ENCODE measurements around the gene GTF2A1. TPM values are rescaled to one million over a fixed set of nuclear protein-coding genes. Genes with fewer than 3 reads are reported as not detected.
A peak's percentile ranks its signal among the peaks of the same experiment; 100 is the strongest.

The GTF2A1 gene
- total RNA-seq, 1 experiment from 2014 or later = 31.3 TPM

DNA sequence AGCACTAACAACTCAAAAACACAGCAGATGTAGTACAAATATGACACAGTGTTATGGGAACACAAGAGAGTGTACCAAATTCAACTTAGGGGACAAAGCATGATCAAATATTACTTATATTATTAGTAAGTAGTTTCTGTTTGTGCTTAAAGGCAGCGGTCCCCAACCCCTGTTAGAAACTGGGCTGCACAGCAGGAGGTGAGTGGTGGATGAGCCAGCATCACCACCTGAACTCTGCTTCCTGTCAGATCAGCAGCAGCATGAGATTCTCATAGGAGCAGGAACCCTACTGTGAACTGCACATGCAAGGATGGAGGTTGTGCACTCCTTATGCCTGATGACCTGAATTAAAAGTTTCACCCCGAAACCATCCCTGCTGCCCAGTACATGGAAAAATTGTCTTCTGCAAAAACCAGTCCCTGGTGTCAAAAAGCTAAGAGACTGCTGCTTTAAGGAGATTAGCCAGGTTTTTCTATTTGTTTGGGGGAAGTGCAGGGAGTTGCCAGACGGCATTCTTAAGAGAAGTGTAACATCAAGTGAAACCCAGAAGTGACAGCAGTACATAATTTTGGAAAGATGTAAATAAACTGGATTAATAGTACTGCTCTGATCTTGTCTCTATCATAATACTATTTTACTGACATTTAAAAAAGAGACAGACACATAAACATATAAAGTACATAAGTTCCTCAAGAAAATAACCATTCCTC lies 26.7 kb downstream of the GTF2A1 start:
- peak; percentile 36 for DNase-seq (ENCODE audit: low spot score)
- in situ Hi-C loops (cut with HindIII; ENCODE audit: low sequenced_read_pairs) = no loop called here

DNA sequence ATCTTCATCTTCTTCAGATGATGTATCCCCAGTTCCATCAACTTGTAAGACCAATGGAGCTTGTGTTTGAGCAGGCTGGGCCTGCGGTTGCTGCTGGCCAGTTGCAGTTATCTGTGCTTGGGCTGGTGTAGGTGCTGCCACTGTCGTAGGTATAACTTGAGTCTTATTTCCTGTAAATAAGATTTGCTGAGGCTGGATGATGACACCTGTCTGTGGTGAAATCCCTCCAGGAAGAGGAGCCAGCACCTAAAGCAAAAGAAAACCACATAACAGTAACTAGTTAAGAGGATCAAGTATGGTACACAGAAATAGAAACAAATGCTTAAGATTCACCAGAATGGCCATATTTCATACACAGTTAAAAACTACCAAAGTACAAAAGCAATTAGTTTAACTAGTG lies 28.2 kb downstream of the GTF2A1 start:
- in situ Hi-C loops (cut with HindIII; ENCODE audit: low sequenced_read_pairs) = no loop called here
- DNase-seq (ENCODE audit: low spot score) = no peak

DNA sequence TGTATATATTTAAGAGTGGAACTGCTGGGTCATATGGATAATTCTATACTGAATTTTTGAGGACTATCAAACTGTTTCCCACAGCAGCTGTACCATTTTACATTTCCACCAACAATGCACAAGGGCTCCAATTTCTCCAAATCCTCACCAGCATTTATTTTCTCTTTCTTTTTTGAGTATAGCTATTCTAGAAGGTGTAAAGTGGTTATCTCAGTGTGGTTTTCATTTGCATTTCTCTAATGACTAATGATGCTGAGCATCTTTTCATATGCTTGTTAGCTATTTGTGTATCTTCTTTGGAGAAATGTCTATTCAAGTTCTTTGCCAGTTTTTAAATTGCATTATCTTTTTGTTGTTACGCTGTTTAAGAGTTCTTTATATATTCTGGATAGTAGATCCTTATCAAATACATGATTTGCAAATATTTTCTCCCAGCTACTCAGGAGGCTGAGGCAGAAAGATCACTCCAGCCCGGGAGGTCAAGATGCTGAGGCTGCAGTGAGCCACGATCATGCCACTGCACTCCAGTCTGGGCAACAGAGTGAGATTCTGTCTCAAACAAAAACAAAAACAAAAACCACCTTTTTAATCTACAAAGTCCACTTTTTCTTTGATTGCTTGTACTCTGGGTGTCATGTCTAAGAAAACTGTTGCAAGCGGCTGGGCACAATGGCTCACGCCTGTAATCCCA lies 32.8 kb downstream of the GTF2A1 start:
- no peak for DNase-seq (ENCODE audit: low spot score)
- in situ Hi-C loops (cut with HindIII; ENCODE audit: low sequenced_read_pairs) = no loop called here

DNA sequence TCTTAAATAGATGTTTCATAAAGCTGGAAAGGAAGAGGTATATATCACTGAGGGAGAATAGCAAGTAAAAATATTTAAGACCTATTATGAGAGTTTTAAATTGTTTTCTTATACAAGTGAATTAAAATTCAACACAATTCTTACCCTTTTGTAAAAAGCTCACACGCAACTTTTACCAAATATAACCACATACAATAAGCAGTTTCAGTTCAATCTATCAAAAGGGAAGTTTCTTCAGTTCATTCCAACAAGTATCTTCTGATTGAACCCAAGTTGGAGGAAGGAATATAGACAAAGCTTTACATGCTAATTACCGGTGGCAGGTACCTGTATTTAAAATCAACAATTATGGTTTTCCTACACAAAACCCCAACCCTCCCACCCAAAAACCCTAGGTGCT lies 41.1 kb downstream of the GTF2A1 start:
- in situ Hi-C loops (cut with HindIII; ENCODE audit: low sequenced_read_pairs) = no loop called here
- no peak for DNase-seq (ENCODE audit: low spot score)

DNA sequence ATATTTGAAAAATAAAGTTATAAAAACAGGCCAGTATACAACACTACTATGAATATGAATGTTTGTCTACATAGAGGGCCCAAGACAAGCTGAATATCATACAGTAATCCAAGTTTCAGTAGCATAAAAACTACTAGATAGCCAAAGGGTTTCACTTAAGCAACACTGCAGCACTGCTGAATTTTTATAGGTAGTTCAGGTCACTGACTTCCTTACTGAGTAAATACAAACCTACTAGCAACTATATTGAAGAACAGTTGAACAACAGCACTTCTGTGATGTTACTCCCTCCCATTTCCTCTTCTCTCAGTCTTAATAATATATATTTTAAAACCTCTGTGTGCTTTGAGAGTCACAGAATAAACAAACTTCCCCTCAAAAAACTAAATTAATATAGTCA lies 42.7 kb downstream of the GTF2A1 start:
- in situ Hi-C loops (cut with HindIII; ENCODE audit: low sequenced_read_pairs) = no loop called here
- no peak for DNase-seq (ENCODE audit: low spot score)

DNA sequence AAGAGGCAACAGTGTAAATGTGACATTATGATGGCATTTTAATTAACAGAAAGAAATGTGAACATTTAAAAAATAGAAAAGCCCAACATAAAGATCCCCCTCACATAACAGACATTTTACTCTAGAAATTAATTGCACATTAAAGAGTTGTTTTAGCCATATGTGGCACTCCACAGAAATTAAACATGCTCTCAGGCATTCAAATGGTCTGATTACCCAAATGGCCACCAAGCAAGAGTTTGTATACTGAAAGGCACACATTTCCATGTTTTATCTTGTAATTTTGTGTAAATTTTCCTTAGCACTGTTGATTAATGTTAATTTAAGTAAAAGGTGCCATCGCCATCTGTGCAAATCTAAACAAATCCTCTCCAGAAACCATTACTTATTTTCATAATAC lies 43.5 kb downstream of the GTF2A1 start:
- DNase-seq (ENCODE audit: low spot score) = no peak
- in situ Hi-C loops (cut with HindIII; ENCODE audit: low sequenced_read_pairs) = no loop called here

DNA sequence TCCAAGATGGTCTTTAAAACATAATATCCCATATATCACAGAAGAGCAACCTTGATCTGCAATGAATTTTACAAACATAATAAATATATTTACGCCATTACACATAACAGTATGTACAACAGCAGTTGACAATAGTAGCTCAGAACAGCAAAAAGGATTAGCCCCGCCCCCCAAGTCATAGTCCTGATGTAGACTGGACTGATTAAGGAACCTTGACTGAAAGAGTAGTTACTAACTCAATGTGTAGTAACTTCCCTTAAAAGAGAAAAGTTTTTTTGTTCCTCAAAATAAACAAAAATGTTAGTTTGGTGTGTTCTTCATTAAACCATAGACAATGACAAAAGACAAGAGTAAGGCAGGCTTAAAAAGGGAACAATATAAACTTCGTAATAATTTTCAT lies 44.5 kb downstream of the GTF2A1 start:
- in situ Hi-C loops (cut with HindIII; ENCODE audit: low sequenced_read_pairs) = no loop called here
- no peak for DNase-seq (ENCODE audit: low spot score)

DNA sequence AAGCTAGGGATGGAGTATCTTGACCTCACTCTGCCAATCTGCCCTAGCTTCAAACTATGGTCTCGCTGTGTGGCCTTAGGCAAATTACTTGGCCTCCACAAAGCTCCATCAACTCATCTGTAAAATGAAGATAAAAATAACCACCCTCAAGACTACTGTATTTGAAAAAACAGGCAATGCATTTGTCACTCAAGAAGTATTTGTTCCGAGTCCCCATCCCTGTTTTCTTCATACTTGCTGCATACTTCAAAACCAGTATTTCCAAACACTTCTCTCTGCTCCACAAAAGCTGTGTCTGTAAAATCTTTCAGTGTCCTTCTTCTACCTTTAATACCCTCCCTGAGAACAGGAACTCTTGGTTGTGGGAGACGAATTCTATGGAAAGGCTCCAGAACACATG lies 47.9 kb downstream of the GTF2A1 start:
- in situ Hi-C loops (cut with HindIII; ENCODE audit: low sequenced_read_pairs) = no loop called here
- no peak for DNase-seq (ENCODE audit: low spot score)

DNA sequence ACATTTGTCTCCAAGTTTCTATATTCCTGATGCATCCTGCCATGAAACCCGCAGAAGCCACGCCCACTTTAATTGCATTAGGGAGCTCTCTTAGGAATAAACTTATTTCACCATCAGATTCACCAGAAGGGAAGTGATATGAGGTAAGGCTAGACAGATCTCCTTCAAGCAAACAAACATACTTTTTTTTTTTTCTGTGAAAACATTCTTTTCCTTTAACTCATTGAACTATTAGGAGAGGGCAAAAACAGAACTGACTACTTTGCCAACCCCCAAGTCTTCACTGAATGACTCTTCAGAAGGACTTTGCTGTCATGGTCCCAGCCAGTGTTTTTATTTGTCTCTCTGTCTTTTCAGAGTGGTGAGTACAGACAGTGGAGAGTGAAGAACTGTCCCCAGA lies 48.4 kb downstream of the GTF2A1 start:
- DNase-seq (ENCODE audit: low spot score) = no peak
- in situ Hi-C loops (cut with HindIII; ENCODE audit: low sequenced_read_pairs) = no loop called here

DNA sequence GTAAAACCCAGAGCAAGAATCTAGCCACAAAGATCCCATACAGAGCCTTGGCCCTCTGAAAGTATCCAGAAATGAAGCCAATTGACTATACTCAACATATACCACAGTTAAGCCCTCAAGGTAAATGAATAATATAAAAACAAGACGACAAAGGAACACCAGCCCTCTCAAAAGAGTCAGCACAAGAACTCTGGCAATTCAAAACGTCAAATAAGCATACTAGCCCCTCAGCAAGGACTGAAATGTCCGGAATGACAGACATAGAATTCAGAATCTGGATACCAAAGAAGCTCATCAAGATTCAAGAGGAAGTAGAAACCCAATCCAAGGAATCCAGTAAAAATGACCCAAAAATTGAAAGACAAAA lies 49.9 kb downstream of the GTF2A1 start:
- no peak for DNase-seq (ENCODE audit: low spot score)
- in situ Hi-C loops (cut with HindIII; ENCODE audit: low sequenced_read_pairs) = no loop called here

DNA sequence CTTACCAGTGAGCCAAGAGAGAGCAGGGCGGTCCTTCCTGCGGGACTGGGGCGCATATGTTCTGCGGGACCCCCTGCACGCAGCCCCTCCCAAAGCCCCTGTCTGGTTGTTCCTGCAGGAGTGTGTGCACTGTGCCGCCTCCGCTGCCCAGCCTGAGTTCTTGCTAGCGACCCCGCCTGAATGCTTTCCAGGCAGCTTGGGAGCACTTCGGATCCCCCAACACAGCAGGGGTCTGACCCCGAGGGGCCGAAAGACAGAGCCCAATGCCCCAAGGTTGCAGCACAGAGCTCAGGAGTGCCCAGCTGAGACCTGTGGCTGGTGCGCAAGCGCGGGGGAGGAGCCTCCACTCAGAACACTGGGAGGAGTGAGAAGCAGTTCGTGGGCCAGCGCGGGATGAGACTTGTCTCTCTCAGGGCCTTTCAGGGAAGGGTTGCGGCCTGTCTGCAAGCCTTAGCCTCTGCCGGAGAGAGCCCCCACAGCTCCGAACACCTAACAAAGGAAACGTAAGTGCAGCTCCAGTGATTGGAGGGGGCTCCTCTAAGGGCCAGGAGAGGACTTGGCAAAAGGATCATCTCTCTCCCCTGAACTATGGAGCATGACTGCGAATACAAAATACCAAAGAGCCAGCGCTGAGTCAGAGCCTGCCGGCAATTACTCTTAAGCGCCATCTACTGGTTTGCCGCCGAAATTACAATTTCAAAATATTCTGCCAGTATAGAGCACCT lies 50.5 kb downstream of the GTF2A1 start:
- in situ Hi-C loops (cut with HindIII; ENCODE audit: low sequenced_read_pairs) = no loop called here
- DNase-seq (ENCODE audit: low spot score) = peak; percentile 95

DNA sequence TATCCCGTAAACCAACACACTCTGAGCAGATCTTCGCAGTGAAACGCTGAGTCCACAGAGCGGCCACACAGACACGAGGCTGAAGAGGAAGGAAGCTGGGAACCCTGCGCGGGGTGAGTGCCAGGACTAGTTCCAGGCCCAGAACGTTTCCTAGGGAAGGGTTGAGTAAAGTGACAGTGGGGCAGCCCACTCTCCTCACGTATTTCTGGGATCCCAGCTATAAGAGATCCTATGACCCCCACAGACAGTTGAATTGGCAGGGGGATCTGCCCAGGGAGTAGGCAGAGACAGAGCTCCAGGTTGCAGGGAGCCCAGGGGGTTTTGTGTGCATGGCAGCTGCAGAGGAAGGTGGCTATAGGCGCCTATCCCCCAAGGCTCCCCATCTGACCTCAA lies 51.1 kb downstream of the GTF2A1 start:
- peak; percentile 79 for DNase-seq (ENCODE audit: low spot score)
- in situ Hi-C loops (cut with HindIII; ENCODE audit: low sequenced_read_pairs) = no loop called here

DNA sequence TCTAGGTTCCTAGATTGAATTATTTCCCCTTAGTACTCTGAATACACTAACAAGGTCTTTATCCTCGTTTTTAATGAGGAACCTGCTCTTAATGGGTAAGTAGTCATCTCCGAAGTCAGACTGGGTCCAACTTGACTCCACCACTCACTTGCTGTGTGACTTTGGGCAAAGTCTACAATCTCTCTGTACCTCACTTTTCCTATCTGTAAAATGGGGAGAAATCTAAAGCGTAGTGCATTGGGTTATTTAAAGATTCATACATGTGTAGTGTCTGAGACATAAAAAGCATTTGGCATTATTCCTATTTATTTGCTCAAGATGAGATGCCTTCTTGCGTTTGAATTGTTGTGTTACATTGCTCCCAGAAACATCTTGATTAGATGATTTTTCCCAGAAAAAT lies 51.5 kb downstream of the GTF2A1 start:
- in situ Hi-C loops (cut with HindIII; ENCODE audit: low sequenced_read_pairs) = no loop called here

DNA sequence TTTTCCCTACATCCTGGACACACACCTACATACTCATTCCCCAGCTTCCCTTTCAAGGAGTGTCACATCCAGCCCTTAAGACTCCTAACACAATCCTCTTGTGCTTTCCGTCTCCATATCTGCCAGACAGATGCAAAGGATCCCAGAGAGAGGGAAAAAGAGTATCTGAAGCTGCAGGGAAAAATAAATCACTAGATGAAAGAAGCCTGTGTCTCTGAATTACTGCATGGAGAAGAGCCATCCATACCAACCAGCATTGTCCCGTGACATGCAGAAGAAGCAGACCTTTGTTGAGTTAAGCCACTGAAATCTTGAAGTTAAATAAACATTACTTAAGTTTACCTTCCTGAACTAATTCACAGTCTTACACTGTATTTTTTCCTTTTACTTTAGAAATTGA lies 54.6 kb downstream of the GTF2A1 start:
- no peak for DNase-seq (ENCODE audit: low spot score)
- in situ Hi-C loops (cut with HindIII; ENCODE audit: low sequenced_read_pairs) = no loop called here

More for the DNA sequence above, 51.5 kb downstream of the GTF2A1 start:
- no peak for DNase-seq (ENCODE audit: low spot score)

DNA sequence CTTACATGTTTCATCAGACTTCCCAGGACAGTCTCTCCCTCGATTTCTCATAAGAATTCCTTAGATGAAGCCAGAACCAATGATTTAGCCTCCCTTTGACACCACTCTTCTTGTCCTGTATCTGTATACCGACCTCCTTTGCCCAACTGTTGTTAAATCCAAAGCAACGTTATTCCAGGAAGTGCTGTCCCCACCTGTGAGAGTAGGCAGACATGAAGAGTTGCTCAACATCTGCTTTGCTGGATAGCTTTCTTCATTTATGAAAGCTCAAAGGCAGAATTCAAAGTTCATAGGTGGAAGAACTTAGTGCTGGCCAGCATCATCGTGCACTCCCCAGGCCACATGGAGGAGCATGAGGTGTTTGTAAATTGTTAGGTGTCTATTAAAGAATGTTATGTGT lies 55.6 kb downstream of the GTF2A1 start:
- no peak for DNase-seq (ENCODE audit: low spot score)
- in situ Hi-C loops (cut with HindIII; ENCODE audit: low sequenced_read_pairs) = no loop called here

DNA sequence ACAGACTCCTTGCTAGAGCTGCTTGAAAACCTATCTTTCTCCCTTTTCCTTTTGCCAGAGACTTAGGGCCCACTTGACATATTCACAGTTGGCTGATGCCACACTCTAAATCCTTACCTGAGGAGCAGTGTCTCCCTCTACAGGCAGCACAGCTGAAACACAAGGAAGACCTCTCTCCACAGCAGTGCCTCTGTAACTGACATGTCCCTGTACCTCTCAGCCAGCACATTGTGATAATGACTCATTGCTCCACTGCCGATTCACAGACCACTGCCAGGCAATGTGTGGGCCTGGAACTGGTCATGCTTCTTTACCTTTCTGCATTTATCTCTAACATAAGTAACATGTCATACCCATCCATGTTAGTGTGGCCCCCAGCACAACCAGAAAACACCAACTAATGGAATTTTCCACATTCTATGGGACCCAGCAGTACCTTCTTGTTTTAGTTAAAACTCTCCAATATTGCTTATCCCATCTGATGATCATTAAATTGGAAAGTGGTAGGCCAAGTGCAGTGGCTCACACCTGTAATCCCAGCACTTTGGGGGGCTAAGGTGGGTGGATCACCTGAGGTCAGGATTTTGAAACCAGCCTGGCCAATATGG lies 56.5 kb downstream of the GTF2A1 start:
- DNase-seq (ENCODE audit: low spot score) = peak; percentile 25
- in situ Hi-C loops (cut with HindIII; ENCODE audit: low sequenced_read_pairs) = no loop called here

DNA sequence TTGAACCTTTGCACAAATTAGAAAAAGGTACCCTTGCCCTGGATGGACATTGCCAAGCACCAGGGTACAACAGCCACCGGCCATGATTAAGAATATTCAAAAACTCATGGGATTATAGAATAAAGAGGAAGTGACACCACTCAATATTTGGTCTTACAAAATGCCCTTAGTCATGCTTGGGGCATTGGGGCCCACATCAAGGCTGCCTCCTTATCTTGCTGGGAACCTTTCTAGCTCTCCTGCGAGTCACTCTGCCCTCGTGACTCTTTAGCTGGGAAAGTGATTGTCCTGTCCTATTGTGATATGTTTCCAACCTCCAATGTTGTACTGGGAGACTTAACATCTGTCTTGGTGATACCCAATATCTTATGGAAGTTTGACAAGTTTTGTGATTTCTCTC lies 57.8 kb downstream of the GTF2A1 start:
- in situ Hi-C loops (cut with HindIII; ENCODE audit: low sequenced_read_pairs) = no loop called here
- no peak for DNase-seq (ENCODE audit: low spot score)

DNA sequence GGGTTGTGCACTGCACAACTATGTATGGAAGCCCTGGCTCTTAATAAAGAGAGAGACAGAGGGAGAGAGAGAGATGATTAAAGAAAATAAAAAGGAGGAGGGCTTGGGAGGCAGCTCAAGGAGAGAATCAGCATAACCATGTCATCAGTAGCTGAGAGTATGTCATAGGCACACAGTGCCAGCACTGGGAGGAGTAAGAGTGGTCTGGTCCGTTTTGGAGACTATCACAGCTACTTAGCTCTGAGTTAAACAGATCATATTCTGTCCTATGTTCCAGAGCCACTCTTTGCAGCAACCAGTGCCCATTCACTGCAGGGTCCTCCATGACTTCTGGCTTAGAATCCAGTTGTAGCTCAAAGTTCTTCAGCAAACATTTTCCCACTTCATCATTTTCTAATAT lies 59.0 kb downstream of the GTF2A1 start:
- no peak for DNase-seq (ENCODE audit: low spot score)
- in situ Hi-C loops (cut with HindIII; ENCODE audit: low sequenced_read_pairs) = no loop called here

DNA sequence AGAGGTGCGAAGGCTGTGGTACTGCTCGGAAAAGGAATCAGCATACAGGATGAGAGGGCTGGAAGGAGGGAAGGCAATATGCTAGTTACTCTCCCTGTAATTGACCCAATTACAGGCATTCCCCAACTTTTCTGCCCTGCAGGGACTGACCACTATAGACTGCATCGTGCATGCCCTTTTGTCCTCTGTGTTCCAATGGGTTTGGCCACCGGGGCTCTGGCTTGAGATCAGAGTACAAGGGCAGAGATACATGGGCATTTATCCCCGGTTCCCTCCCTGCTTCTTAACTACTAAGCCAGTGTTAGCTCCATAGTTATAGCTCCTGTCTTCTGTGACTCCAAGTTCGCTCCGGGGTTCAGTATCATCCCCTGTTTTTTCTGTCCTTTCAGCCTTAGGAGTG lies 59.7 kb downstream of the GTF2A1 start:
- no peak for DNase-seq (ENCODE audit: low spot score)
- in situ Hi-C loops (cut with HindIII; ENCODE audit: low sequenced_read_pairs) = no loop called here

DNA sequence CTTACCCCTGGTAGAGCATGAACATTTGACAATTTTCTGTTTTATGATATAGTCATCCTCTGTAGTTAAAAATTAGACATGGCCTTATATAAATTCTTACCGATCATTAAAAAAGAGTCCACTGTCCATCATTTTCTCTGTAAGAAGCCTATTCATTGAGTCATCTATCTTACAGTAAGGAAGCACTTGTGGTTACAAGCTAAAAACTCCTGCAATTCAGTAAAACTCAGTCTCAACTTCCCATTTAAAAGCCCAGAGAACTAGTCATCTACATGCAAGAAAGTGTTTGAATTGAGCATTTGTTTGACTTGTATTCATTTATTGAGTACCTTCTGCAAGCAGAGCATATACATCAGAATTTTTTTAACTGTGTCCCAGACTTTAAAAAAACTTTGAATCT lies 63.3 kb downstream of the GTF2A1 start:
- in situ Hi-C loops (cut with HindIII; ENCODE audit: low sequenced_read_pairs) = no loop called here

More for the DNA sequence above, 63.3 kb downstream of the GTF2A1 start:
- no peak for DNase-seq (ENCODE audit: low spot score)
